Gastroesophageal sphincter (tissue), 4 donors: ENCODE data around the gene UBE2V1. TPM values are rescaled to one million over a fixed set of nuclear protein-coding genes. Genes with fewer than 3 reads are reported as not detected.

Experiments used
- ATAC-seq: fragments of 150-250 bp; one replicate; pipeline ENCODE4 v1.9.1; 2016; ENCODE audit warnings: mild to moderate bottlenecking, moderate library complexity
- H3K27ac ChIP-seq, 4 donors: fragments of 200-600 bp; sonication (generic) in 3 of 4; 1 replicate in 3 of 4; 2 replicates in 1 of 4; pipeline ENCODE4 v1.5.1; 2016 to 2019
- H3K27me3 ChIP-seq: fragments of 200-600 bp; sonication (generic); one replicate; pipeline ENCODE4 v1.5.1; 2019
- H3K36me3 ChIP-seq, 2 donors: fragments of 200-600 bp; sonication (generic); one replicate each; pipeline ENCODE4 v1.5.1; 2019; ENCODE audit warnings: control low read depth in 1 of 2
- H3K4me1 ChIP-seq, 3 donors: fragments of 200-600 bp; sonication (generic); 1 replicate in 2 of 3; 2 replicates in 1 of 3; pipeline ENCODE4 v1.5.1; 2016 to 2019; ENCODE audit warnings: control low read depth in 2 of 3
- H3K4me3 ChIP-seq, 2 donors: fragments of 200-600 bp; sonication (generic); one replicate each; pipeline ENCODE4 v1.5.1; 2019; ENCODE audit warnings: mild to moderate bottlenecking in 1 of 2, moderate library complexity in 1 of 2
- H3K9me3 ChIP-seq, 3 donors: fragments of 200-600 bp; sonication (generic); one replicate each; pipeline ENCODE4 v1.5.1; 2017 to 2019; ENCODE audit warnings: control low read depth in 2 of 3
- CTCF ChIP-seq, 4 experiments: fragments of 200-600 bp in 2 of 4; fragments of 450-650 bp in 2 of 4; sonication (generic) in 1 of 4; IDR thresholded peaks; one replicate each; pipeline ENCODE4 v1.5.1; 2017 to 2019; ENCODE audit warnings: antibody characterized with exemption in 4 of 4, mild to moderate bottlenecking in 2 of 4, moderate library complexity in 2 of 4
- EP300 ChIP-seq: sonication (generic); formaldehyde crosslinking; IDR thresholded peaks from one replicate; pipeline ENCODE4 v1.6.1; 2017; ENCODE audit warnings: antibody characterized with exemption, mild to moderate bottlenecking
- POLR2A ChIP-seq, 2 donors: fragments of 450-650 bp; IDR thresholded peaks; one replicate each; pipeline ENCODE4 v1.6.1; 2017; ENCODE audit warnings: antibody characterized with exemption in 2 of 2, mild to moderate bottlenecking in 2 of 2, moderate library complexity in 1 of 2
- POLR2AphosphoS5 ChIP-seq: sonication (generic); formaldehyde crosslinking; IDR thresholded peaks from one replicate; pipeline ENCODE4 v1.6.1; 2017; ENCODE audit warnings: antibody characterized with exemption
- WGBS, 2 donors: methylation state at CpG; one replicate each; pipeline ENCODE4 v1.1.5; 2018; ENCODE audit warnings: low coverage in 1 of 2; 5-methylcytosine and 5-hydroxymethylcytosine counted together
- total RNA-seq, 4 donors: library from RNA; depleted of rRNA; stranded (reverse); fragments of >200 nt; gene quantifications; one replicate each; pipeline ENCODE4 v1.1.0, GENCODE V29; 2016

The UBE2V1 gene
- total RNA-seq, 4 donors from 2014 or later = 69.3 to 110 (median 87.9) TPM

GRCh38 chr20:50125279-50125678 is 12.3 kb upstream of the UBE2V1 start:
- WGBS, 2 donors = 100% methylated on average over 2 to 3 of the region's 3 CpGs

GRCh38 chr20:50124496-50124895 is 11.5 kb upstream of the UBE2V1 start:
- Histone ChIP-seq H3K27ac (peak overlapping the region in 2 of 4 donors; percentile 41 to 85), H3K4me3 (no peak overlapping the region), H3K36me3 (peaks cover 0 to 64% of the 10 kb centered on the region in 2 donors), H3K9me3 (no peaks in the 10 kb centered on the region), H3K4me1 (peaks cover 0 to 47% (median 3%) of the 10 kb centered on the region in 3 donors), H3K27me3 (no peaks in the 10 kb centered on the region)
- no peak for TF ChIP-seq CTCF (IDR thresholded peaks at IDR 0.05)
- TF ChIP-seq POLR2AphosphoS5 = no peak
- TF ChIP-seq POLR2A (IDR thresholded peaks at IDR 0.05) = no peak
- no peak for TF ChIP-seq EP300
- WGBS, 2 donors = 83 to 89% methylated on average over 2 to 5 of the region's 9 CpGs
- no peak for ATAC-seq

More at GRCh38 chr20:50125279-50125678, 12.3 kb upstream of the UBE2V1 start:
- ATAC-seq = no peak
- peak overlapping the region in 3 of 4 donors; percentile 26 to 85 (median 84) for H3K27ac ChIP-seq
- peaks cover 0 to 55% (median 4%) of the 10 kb centered on the region in 3 donors for H3K4me1 ChIP-seq
- peaks cover 0 to 65% of the 10 kb centered on the region in 2 donors for H3K36me3 ChIP-seq
- TF ChIP-seq POLR2A (IDR thresholded peaks at IDR 0.05) = no peak
- no peak for TF ChIP-seq POLR2AphosphoS5
- no peak for TF ChIP-seq CTCF (IDR thresholded peaks at IDR 0.05)
- no peak for TF ChIP-seq EP300
- no peak overlapping the region for H3K4me3 ChIP-seq
- no peaks in the 10 kb centered on the region for H3K27me3 ChIP-seq
- H3K9me3 ChIP-seq = no peaks in the 10 kb centered on the region

GRCh38 chr20:50123418-50123817 is 10.5 kb upstream of the UBE2V1 start:
- Histone ChIP-seq H3K4me1 (peaks cover 0 to 37% (median 3%) of the 10 kb centered on the region in 3 donors), H3K36me3 (peaks cover 0 to 53% of the 10 kb centered on the region in 2 donors), H3K4me3 (no peak overlapping the region), H3K27ac (peak overlapping the region in 1 of 4 donors; percentile 41), H3K27me3 (no peaks in the 10 kb centered on the region), H3K9me3 (no peaks in the 10 kb centered on the region)
- no peak for TF ChIP-seq POLR2AphosphoS5
- TF ChIP-seq EP300 = no peak
- TF ChIP-seq CTCF (IDR thresholded peaks at IDR 0.05) = no peak
- TF ChIP-seq POLR2A (IDR thresholded peaks at IDR 0.05) = no peak
- 84 to 100% methylated on average over 2 to 6 of the region's 7 CpGs for WGBS, 2 donors
- ATAC-seq = no peak

GRCh38 chr20:50122763-50123162 is 9.8 kb upstream of the UBE2V1 start:
- Histone ChIP-seq H3K27ac (peak overlapping the region in 1 of 4 donors; percentile 41), H3K27me3 (no peaks in the 10 kb centered on the region), H3K9me3 (no peaks in the 10 kb centered on the region), H3K4me1 (peaks cover 0 to 30% (median 3%) of the 10 kb centered on the region in 3 donors), H3K36me3 (peaks cover 0 to 46% of the 10 kb centered on the region in 2 donors), H3K4me3 (no peak overlapping the region)
- 85 to 100% methylated on average over 4 of the region's 4 CpGs for WGBS, 2 donors
- ATAC-seq = no peak
- TF ChIP-seq POLR2AphosphoS5 (no peak), CTCF (IDR thresholded peaks at IDR 0.05) (no peak), POLR2A (IDR thresholded peaks at IDR 0.05) (no peak), EP300 (no peak)

- no peaks in the 10 kb centered on the region for H3K9me3 ChIP-seq
- H3K4me1 ChIP-seq = peaks cover 0 to 21% (median 3%) of the 10 kb centered on the region in 3 donors
- no peak for TF ChIP-seq POLR2AphosphoS5
- H3K36me3 ChIP-seq = peaks cover 0 to 37% of the 10 kb centered on the region in 2 donors
- peak overlapping the region in 2 of 4 donors; percentile 5 to 47 for H3K27ac ChIP-seq
- ATAC-seq = no peak
- whole genome bisulfite sequencing, 2 donors = 49 to 81% methylated on average over 3 of the region's 4 CpGs
- no peaks in the 10 kb centered on the region for H3K27me3 ChIP-seq
- no peak overlapping the region for H3K4me3 ChIP-seq
Measured at GRCh38 chr20:50121858-50122271, 8.9 kb upstream of the UBE2V1 start.
